K562 (cell line): ENCODE results near the gene DNAAF9. TPM values are rescaled to one million over a fixed set of nuclear protein-coding genes. Genes with fewer than 3 reads are reported as not detected.

ENCODE experiments used
- ATAC-seq: fragments of 200-7000 bp; cut with Tn5 transposase; 3 replicates; pipeline ENCODE4 v1.9.1; 2020; ENCODE audit warnings: moderate library complexity
- BruUV-seq: library from RNA; stranded (reverse); fragments of 400-500 nt; replicated peaks from 2 replicates; lab custom pipeline; 2021; lab: Mats Ljungman, UMichigan
- CTCF ChIA-PET: fragments of 300-600 bp; formaldehyde crosslinking; extraction: SDS; loops from one replicate; lab custom pipeline; 2021; ENCODE audit warnings: low intra/inter-chr PET ratio; lab: Yijun Ruan, JAX
- POLR2A ChIA-PET: fragments of 300-600, 350-650 bp; sonication (Branson Sonifier 250); formaldehyde crosslinking; extraction: SDS; loops from one replicate; lab custom pipeline; 2021; ENCODE audit warnings: antibody characterized with exemption, inconsistent platforms; lab: Yijun Ruan, JAX
- DNase-seq, 4 experiments: peaks; one replicate each; pipeline versions ENCODE4 v3.0.0 to v3.0.0-alpha.2; 2011 to 2018; ENCODE audit warnings: low spot score in 3 of 4, mixed read lengths in 3 of 4; ENCODE audit errors: extremely low read depth in 1 of 4
- FAIRE-seq: peaks from 2 replicates; lab custom pipeline; 2011; peaks lifted over from hg19 to GRCh38; lab: Jason Lieb, UNC
- H2AFZ ChIP-seq: 2 replicates; pipeline ENCODE4 v1.6.0; 2011; ENCODE audit warnings: low read depth, low read length, control low read depth, inconsistent platforms
- H3K27ac ChIP-seq: fragments of 200-600 bp; 3 replicates; pipeline ENCODE4 v1.8.0; 2011; ENCODE audit warnings: low read depth, mild to moderate bottlenecking, control low read depth, inconsistent platforms, low read length, moderate library complexity, mixed read lengths; ENCODE audit errors: extremely low read depth
- H3K27me3 ChIP-seq, 2 experiments: fragments of 300-600 bp in 1 of 2; 2 replicates in 1 of 2; 3 replicates in 1 of 2; pipeline versions ENCODE4 v1.6.0 to v1.8.0; 2011; ENCODE audit warnings: inconsistent platforms in 2 of 2, low read length in 2 of 2, mild to moderate bottlenecking in 1 of 2, mixed read lengths in 1 of 2, moderate library complexity in 1 of 2; ENCODE audit not compliant: control insufficient read depth in 2 of 2, insufficient read depth in 2 of 2
- H3K36me3 ChIP-seq: fragments of 300-600 bp; 3 replicates; pipeline ENCODE4 v1.8.0; 2011; ENCODE audit warnings: mild to moderate bottlenecking, low read length, inconsistent platforms; ENCODE audit not compliant: control insufficient read depth, insufficient read depth
- H3K4me1 ChIP-seq, 2 experiments: fragments of 200-600 bp in 1 of 2; replicated peaks in 1 of 2; 2 replicates in 1 of 2; 3 replicates in 1 of 2; pipeline versions ENCODE4 v1.5.1 to v1.8.0; 2011; ENCODE audit warnings: inconsistent platforms in 2 of 2, low read length in 2 of 2, mild to moderate bottlenecking in 1 of 2, mixed read lengths in 1 of 2, moderate library complexity in 1 of 2; ENCODE audit not compliant: control insufficient read depth in 2 of 2, insufficient read depth in 2 of 2
- H3K4me2 ChIP-seq: 2 replicates; pipeline ENCODE4 v1.6.1; 2011; ENCODE audit warnings: low read length, control low read depth, inconsistent platforms, mixed read lengths; ENCODE audit not compliant: insufficient read depth
- H3K4me3 ChIP-seq: fragments of 200-600 bp; sonication (generic), shearing (Covaris generic); 2 replicates; pipeline ENCODE4 v1.5.1; 2016; ENCODE audit warnings: control low read depth, inconsistent platforms
- H3K79me2 ChIP-seq: fragments of 200-600 bp; 3 replicates; pipeline ENCODE4 v1.8.0; 2011; ENCODE audit warnings: low read length, inconsistent platforms; ENCODE audit not compliant: control insufficient read depth, insufficient read depth
- H3K9ac ChIP-seq, 2 experiments: 2 replicates each; pipeline versions ENCODE4 v1.6.0 to v1.6.1; 2011; ENCODE audit warnings: low read depth in 2 of 2, low read length in 2 of 2, control low read depth in 1 of 2, inconsistent platforms in 1 of 2, mild to moderate bottlenecking in 1 of 2, mixed read lengths in 1 of 2; ENCODE audit not compliant: insufficient read depth in 1 of 2
- H3K9me1 ChIP-seq: one replicate; pipeline ENCODE4 v1.6.0; 2011; ENCODE audit warnings: inconsistent platforms, mild to moderate bottlenecking, low read length, moderate library complexity; ENCODE audit not compliant: control insufficient read depth, insufficient read depth
- H3K9me3 ChIP-seq: replicated peaks from 2 replicates; pipeline ENCODE4 v1.5.1; 2011; ENCODE audit warnings: low read depth, low read length, inconsistent platforms; ENCODE audit not compliant: control insufficient read depth, insufficient read depth
- H4K20me1 ChIP-seq: replicated peaks from 2 replicates; pipeline ENCODE4 v1.6.1; 2011; ENCODE audit warnings: low read length, inconsistent platforms, mixed read lengths; ENCODE audit not compliant: control insufficient read depth, insufficient read depth
- CBX8 ChIP-seq: fragments of 200-600 bp; sonication (generic); IDR thresholded peaks from 2 replicates; pipeline ENCODE4 v1.6.1; 2012; ENCODE audit warnings: borderline replicate concordance, mixed run types, low read depth, mild to moderate bottlenecking, moderate library complexity, mixed read lengths, low read length, control low read depth, inconsistent platforms; ENCODE audit not compliant: poor library complexity, severe bottlenecking; ENCODE audit errors: extremely low read depth
- CREM ChIP-seq: IDR thresholded peaks from 2 replicates; pipeline ENCODE4 v1.6.1; 2014; ENCODE audit warnings: antibody characterized with exemption, low read depth
- FOXK2 ChIP-seq, 2 experiments: fragments of 450-650 bp; IDR thresholded peaks in 1 of 2; conservative IDR thresholded peaks in 1 of 2; 2 replicates each; pipeline ENCODE4 v1.6.1; 2016; ENCODE audit warnings: low read depth in 2 of 2, mild to moderate bottlenecking in 1 of 2
- KDM1A ChIP-seq, 2 experiments: fragments of 450-650 bp; IDR thresholded peaks; 2 replicates each; pipeline ENCODE4 v1.6.1; 2016; ENCODE audit warnings: mild to moderate bottlenecking in 2 of 2
- KDM2B ChIP-seq: fragments of 250-450 bp; sonication (Bioruptor Pico); IDR thresholded peaks from 2 replicates; pipeline ENCODE4 v1.8.0; 2021; ENCODE audit warnings: mild to moderate bottlenecking, moderate library complexity
- NFIX ChIP-seq: fragments of 250-450 bp; sonication (Bioruptor Pico); IDR thresholded peaks from 2 replicates; pipeline ENCODE4 v1.4.0; 2020; ENCODE audit warnings: low read depth, mild to moderate bottlenecking, moderate library complexity
- NFYB ChIP-seq: IDR thresholded peaks from 2 replicates; pipeline ENCODE4 v1.6.1; 2011; ENCODE audit warnings: mild to moderate bottlenecking, moderate library complexity; ENCODE audit not compliant: insufficient read length; ENCODE audit errors: extremely low read depth
- NR0B1 ChIP-seq: fragments of 450-650 bp; IDR thresholded peaks from one replicate; pipeline ENCODE4 v1.6.1; 2018; ENCODE audit warnings: mild to moderate bottlenecking, moderate library complexity; ENCODE audit not compliant: partially characterized antibody
- PKNOX1 ChIP-seq: fragments of 450-650 bp; IDR thresholded peaks from 2 replicates; pipeline ENCODE4 v1.6.1; 2016
- TEAD4 ChIP-seq, 2 experiments: sonication (generic) in 1 of 2; formaldehyde crosslinking in 1 of 2; IDR thresholded peaks; 2 replicates each; pipeline versions ENCODE4 v1.6.1 to v1.8.0; 2012 to 2022; ENCODE audit warnings: borderline replicate concordance in 1 of 2, inconsistent platforms in 1 of 2, low read length in 1 of 2, mild to moderate bottlenecking in 1 of 2, missing genetic modification reagents in 1 of 2
- ZNF586 ChIP-seq: fragments of 450-650 bp; formaldehyde crosslinking; conservative IDR thresholded peaks from 2 replicates; pipeline ENCODE4 v1.4.0; 2020; ENCODE audit warnings: mild to moderate bottlenecking, moderate library complexity
- WGBS: fragments of 100-300 bp; shearing (Covaris generic); methylation state at CpG from one replicate; pipeline ENCODE4 v1.1.6; 2016; ENCODE audit warnings: low coverage, mixed read lengths; ENCODE audit not compliant: insufficient coverage; ENCODE audit errors: missing lambda C conversion rate; 5-methylcytosine and 5-hydroxymethylcytosine counted together
- in situ Hi-C: fragments of 300-500 bp; cut with MboI; formaldehyde crosslinking; loops from 4 replicates; pipeline ENCODE4 v1.15.0; 2018; ENCODE audit warnings: inconsistent platforms, mixed read lengths
- intact Hi-C: fragments of 100-400 bp; cut with micrococcal nuclease; formaldehyde crosslinking; loops from 2 replicates; pipeline ENCODE4 v1.14.2; 2022
- polyA plus RNA-seq, 8 experiments: library from polyadenylated mRNA; depleted of rRNA in 4 of 8; stranded (reverse) in 5 of 8; unstranded in 3 of 8; fragments of >200 nt; fragmentation: Nextera tagmentation in 2 of 8; fragmentation: Illumina TruSeq in 1 of 8; extraction: Ambion mirVana in 2 of 8; extraction: Trizol in 1 of 8; gene quantifications; 2 replicates each; pipeline versions ENCODE4 v1.2.1 to v1.2.3, GENCODE V29; 2011 to 2014; ENCODE audit warnings: inconsistent platforms in 1 of 8, missing spikeins in 1 of 8
- total RNA-seq, 7 experiments: library from RNA; depleted of rRNA in 6 of 7; stranded (reverse); fragments of >200 nt in 6 of 7; fragmentation: Illumina TruSeq in 2 of 7; extraction: Trizol in 2 of 7; gene quantifications; 2 replicates each; pipeline versions ENCODE4 v1.2.1 to v1.2.3, GENCODE V29; 2011 to 2021; ENCODE audit warnings: low replicate concordance in 1 of 7

DNAAF9 gene
- total and polyA plus RNA-seq, 9 of the 15 experiments (the other 6 are each of a cell fraction or from before 2014, with no cell fraction given) = 0.42 to 2.9 (median 1.9) TPM

GRCh38 chr20:3410464-3410863 is 3.0 kb upstream of the DNAAF9 start:
- H3K4me3 ChIP-seq = no peak overlapping the region
- TF ChIP-seq CBX8 (no peak), NFYB (no peak)
- no peak overlapping the region for H3K4me2 ChIP-seq
- H3K79me2 ChIP-seq = peaks cover 15% of the 10 kb centered on the region
- no TSS peak for BruUV-seq
- no peaks in the 10 kb centered on the region for H3K9me1 ChIP-seq
- ChIA-PET CTCF (no interaction called here), POLR2A (no interaction called here)
- no peaks in the 10 kb centered on the region for H4K20me1 ChIP-seq
- WGBS = 46% methylated on average over 2 of the region's 2 CpGs
- FAIRE-seq = no peak
- no peak overlapping the region for H3K27ac ChIP-seq
- no peaks in the 10 kb centered on the region for H3K36me3 ChIP-seq
- peaks cover 8 to 10% of the 10 kb centered on the region in 2 experiments; a peak in 4 of 5 replicates for H3K4me1 ChIP-seq
- intact Hi-C loops (no loop called here), in situ Hi-C loops (no loop called here)
- no peak overlapping the region for H3K9ac ChIP-seq
- no peak overlapping the region for H2AFZ ChIP-seq
- no peak for ATAC-seq
- no peaks in the 10 kb centered on the region for H3K27me3 ChIP-seq
- no peaks in the 10 kb centered on the region for H3K9me3 ChIP-seq
- DNase-seq = no peak

- ATAC-seq (no peak), DNase-seq (no peak), FAIRE-seq (no peak)
- no peak overlapping the region for H2AFZ ChIP-seq
- BruUV-seq = no TSS peak
- peaks cover 8 to 10% of the 10 kb centered on the region in 2 experiments; a peak in 4 of 5 replicates for H3K4me1 ChIP-seq
- intact Hi-C loops = no loop called here
- WGBS = 83% methylated on average over 9 of the region's 10 CpGs
- ChIA-PET CTCF (no interaction called here), POLR2A (interaction anchor here (1.2 kb wide), 1 partner anchor 11 kb away, joined by 4 read pairs; no protein-coding TSS in a partner anchor)
- H3K36me3 ChIP-seq = no peaks in the 10 kb centered on the region
- no peak overlapping the region for H3K27ac ChIP-seq
- no peaks in the 10 kb centered on the region for H3K27me3 ChIP-seq
- H3K9ac ChIP-seq = no peak overlapping the region
- no peaks in the 10 kb centered on the region for H4K20me1 ChIP-seq
- no peaks in the 10 kb centered on the region for H3K9me1 ChIP-seq
- in situ Hi-C loops = no loop called here
- no peak overlapping the region for H3K4me2 ChIP-seq
- no peaks in the 10 kb centered on the region for H3K9me3 ChIP-seq
- no peak overlapping the region for H3K4me3 ChIP-seq
- H3K79me2 ChIP-seq = peaks cover 15% of the 10 kb centered on the region
- TF ChIP-seq ZNF586 (no peak), PKNOX1 (no peak), KDM1A (IDR thresholded peaks at IDR 0.05) (no peak), CREM (no peak), NR0B1 (no peak), FOXK2 (conservative IDR thresholded peaks at IDR 0.05 in 1 of 2, IDR thresholded peaks at IDR 0.05 in 1 of 2; ENCODE audit: low read depth in 2 of 2) (no peak), NFIX (no peak), KDM2B (CRISPR knock-in tag) (no peak), TEAD4 (IDR thresholded peaks at IDR 0.05; ENCODE audit: low read length) (no peak), TEAD4 (CRISPR knock-in tag; IDR thresholded peaks at IDR 0.05; ENCODE audit: borderline replicate concordance) (no peak)
Measured at GRCh38 chr20:3409417-3409816, 1.9 kb upstream of the DNAAF9 start.
